Natural killer cell (primary cell): Measurements from ENCODE around the gene JARID2. TPM values are rescaled to one million over a fixed set of nuclear protein-coding genes. Genes with fewer than 3 reads are reported as not detected.

Experiments used
- ATAC-seq, 3 donors: fragments of 150-1000 bp in 2 of 3; fragments of 200-7000 bp in 1 of 3; cut with Tn5 transposase; 1 replicate in 1 of 3; 2 replicates in 2 of 3; pipeline ENCODE4 v1.10.0; 2021; ENCODE audit warnings: mild to moderate bottlenecking in 2 of 3, moderate library complexity in 2 of 3
- DNase-seq, 2 donors: peaks; one replicate each; pipeline versions ENCODE4 v3.0.0 to v3.0.0-alpha.2; 2013 to 2021; ENCODE audit warnings: mixed read lengths in 1 of 2
- H3K27ac ChIP-seq: one replicate; pipeline ENCODE4 v1.5.1; 2013; ENCODE audit warnings: mild to moderate bottlenecking, low read length
- H3K27me3 ChIP-seq: one replicate; pipeline ENCODE4 v1.6.1; 2013; ENCODE audit warnings: low read length; ENCODE audit not compliant: control insufficient read depth, insufficient read depth
- H3K36me3 ChIP-seq: one replicate; pipeline ENCODE4 v1.6.1; 2013; ENCODE audit warnings: low read length; ENCODE audit not compliant: control insufficient read depth, insufficient read depth
- H3K4me1 ChIP-seq: one replicate; pipeline ENCODE4 v1.6.1; 2013; ENCODE audit warnings: low read length; ENCODE audit not compliant: control insufficient read depth, insufficient read depth
- H3K4me3 ChIP-seq: one replicate; pipeline ENCODE4 v1.5.1; 2013; ENCODE audit warnings: low read length
- H3K9me3 ChIP-seq: one replicate; pipeline ENCODE4 v1.6.1; 2013; ENCODE audit warnings: low read length; ENCODE audit not compliant: control insufficient read depth, insufficient read depth
- H3K27ac Mint-ChIP-seq, 2 donors: one replicate each; pipeline ENCODE4 v1.8.0; 2022; ENCODE audit warnings: mild to moderate bottlenecking in 2 of 2, mixed read lengths in 2 of 2, moderate library complexity in 1 of 2
- H3K27me3 Mint-ChIP-seq, 2 donors: one replicate each; pipeline ENCODE4 v1.8.0; 2022; ENCODE audit warnings: low read depth in 2 of 2, mixed read lengths in 2 of 2
- H3K36me3 Mint-ChIP-seq: one replicate; pipeline ENCODE4 v1.8.0; 2022; ENCODE audit warnings: mixed read lengths
- H3K4me1 Mint-ChIP-seq, 2 donors: one replicate each; pipeline ENCODE4 v1.8.0; 2022; ENCODE audit warnings: mixed read lengths in 2 of 2
- H3K4me3 Mint-ChIP-seq: one replicate; pipeline ENCODE4 v1.8.0; 2022; ENCODE audit warnings: mild to moderate bottlenecking, moderate library complexity, mixed read lengths
- H3K9me3 Mint-ChIP-seq, 2 donors: one replicate each; pipeline ENCODE4 v1.8.0; 2022; ENCODE audit warnings: mixed read lengths in 2 of 2
- WGBS: methylation state at CpG from one replicate; pipeline ENCODE4 v1.1.7; 2013; ENCODE audit warnings: missing lambda C conversion rate; ENCODE audit not compliant: insufficient coverage; 5-methylcytosine and 5-hydroxymethylcytosine counted together
- intact Hi-C: fragments of 100-400 bp; cut with micrococcal nuclease; formaldehyde crosslinking; loops from one replicate; pipeline ENCODE4 v1.14.2; 2022
- total RNA-seq, 4 donors: library from RNA; stranded (reverse); fragments of 120-200 nt in 1 of 4; gene quantifications; one replicate each; pipeline versions ENCODE4 v1.2.3 to v1.2.4, GENCODE V29; 2013 to 2022
- TF ChIP-seq, protein P1 (sequence below): fragments of 200-600 bp; IDR thresholded peaks from one replicate; pipeline ENCODE4 v1.8.0; 2022; ENCODE audit warnings: antibody characterized with exemption

Gene JARID2
- total RNA-seq, 3 donors from 2014 or later (not counting 1 experiment from before 2014, with no cell fraction given), result 49.9 to 60.9 (median 60.5) TPM

- TF ChIP-seq, protein P1, sequence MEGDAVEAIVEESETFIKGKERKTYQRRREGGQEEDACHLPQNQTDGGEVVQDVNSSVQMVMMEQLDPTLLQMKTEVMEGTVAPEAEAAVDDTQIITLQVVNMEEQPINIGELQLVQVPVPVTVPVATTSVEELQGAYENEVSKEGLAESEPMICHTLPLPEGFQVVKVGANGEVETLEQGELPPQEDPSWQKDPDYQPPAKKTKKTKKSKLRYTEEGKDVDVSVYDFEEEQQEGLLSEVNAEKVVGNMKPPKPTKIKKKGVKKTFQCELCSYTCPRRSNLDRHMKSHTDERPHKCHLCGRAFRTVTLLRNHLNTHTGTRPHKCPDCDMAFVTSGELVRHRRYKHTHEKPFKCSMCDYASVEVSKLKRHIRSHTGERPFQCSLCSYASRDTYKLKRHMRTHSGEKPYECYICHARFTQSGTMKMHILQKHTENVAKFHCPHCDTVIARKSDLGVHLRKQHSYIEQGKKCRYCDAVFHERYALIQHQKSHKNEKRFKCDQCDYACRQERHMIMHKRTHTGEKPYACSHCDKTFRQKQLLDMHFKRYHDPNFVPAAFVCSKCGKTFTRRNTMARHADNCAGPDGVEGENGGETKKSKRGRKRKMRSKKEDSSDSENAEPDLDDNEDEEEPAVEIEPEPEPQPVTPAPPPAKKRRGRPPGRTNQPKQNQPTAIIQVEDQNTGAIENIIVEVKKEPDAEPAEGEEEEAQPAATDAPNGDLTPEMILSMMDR, result no peak
- Mint-ChIP-seq H3K4me3 (no peak overlapping the region), H3K9me3 (no peaks in the 10 kb centered on the region), H3K4me1 (peaks cover 55 to 69% of the 10 kb centered on the region in 2 donors), H3K27me3 (no peaks in the 10 kb centered on the region), H3K36me3 (no peaks in the 10 kb centered on the region), H3K27ac (peak overlapping the region in 1 of 2 donors; percentile 10)
- DNase-seq, result no peak
- ATAC-seq, result no peak
- no peaks in the 10 kb centered on the region for H3K36me3 ChIP-seq
- H3K9me3 ChIP-seq, result no peaks in the 10 kb centered on the region
- no peak overlapping the region for H3K27ac ChIP-seq
- peaks cover 19% of the 10 kb centered on the region for H3K4me1 ChIP-seq
- H3K4me3 ChIP-seq, result no peak overlapping the region
- H3K27me3 ChIP-seq, result no peaks in the 10 kb centered on the region
- intact Hi-C loops, result loop anchor here (5.0 kb wide), 1 partner anchor 1181 kb away; no protein-coding TSS in a partner anchor
- WGBS, result 100% methylated on average over 5 of the region's 7 CpGs
Measured at GRCh38 chr6:15393605-15394004, 147.7 kb downstream of the JARID2 start.

DNA sequence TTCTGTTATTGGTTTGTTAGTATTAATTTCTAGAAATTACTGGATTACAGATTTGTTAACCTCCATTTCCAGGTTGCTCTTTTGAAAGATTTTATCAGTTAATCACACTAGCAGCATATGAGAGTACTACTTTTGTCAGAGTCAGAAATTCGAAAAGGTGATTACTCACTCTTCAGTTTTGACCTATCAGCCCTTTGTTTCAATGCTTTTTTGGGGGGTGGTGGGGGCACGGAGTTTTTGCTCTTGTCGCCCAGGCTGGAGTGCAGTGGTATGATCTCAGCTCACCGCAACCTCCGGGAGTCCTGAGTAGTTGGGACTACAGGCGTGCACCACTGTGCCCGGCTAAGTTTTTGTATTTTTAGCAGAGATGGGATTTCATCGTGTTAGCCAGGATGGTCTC is 149.2 kb downstream of the JARID2 start:
- TF ChIP-seq, protein P1, result no peak
- no peaks in the 10 kb centered on the region for H3K9me3 ChIP-seq
- no peak overlapping the region for H3K27ac ChIP-seq
- no peak for ATAC-seq
- H3K4me3 ChIP-seq, result no peak overlapping the region
- peaks cover 19% of the 10 kb centered on the region for H3K4me1 ChIP-seq
- Mint-ChIP-seq H3K27ac (no peak overlapping the region), H3K36me3 (no peaks in the 10 kb centered on the region), H3K27me3 (no peaks in the 10 kb centered on the region), H3K4me3 (no peak overlapping the region), H3K9me3 (no peaks in the 10 kb centered on the region), H3K4me1 (peaks cover 56 to 69% of the 10 kb centered on the region in 2 donors)
- 92% methylated on average over 7 of the region's 8 CpGs for WGBS
- intact Hi-C loops, result no loop called here
- H3K27me3 ChIP-seq, result no peaks in the 10 kb centered on the region
- H3K36me3 ChIP-seq, result no peaks in the 10 kb centered on the region
- no peak for DNase-seq

- Mint-ChIP-seq H3K36me3 (no peaks in the 10 kb centered on the region), H3K4me1 (peaks cover 54 to 67% of the 10 kb centered on the region in 2 donors), H3K27ac (no peak overlapping the region), H3K9me3 (no peaks in the 10 kb centered on the region), H3K27me3 (no peaks in the 10 kb centered on the region), H3K4me3 (no peak overlapping the region)
- no peak for DNase-seq
- TF ChIP-seq, protein P1, result no peak
- Histone ChIP-seq H3K9me3 (no peaks in the 10 kb centered on the region), H3K36me3 (no peaks in the 10 kb centered on the region), H3K4me3 (no peak overlapping the region), H3K4me1 (peaks cover 21% of the 10 kb centered on the region), H3K27me3 (no peaks in the 10 kb centered on the region), H3K27ac (no peak overlapping the region)
- ATAC-seq, result no peak
- WGBS, result 97% methylated on average over 3 of the region's 3 CpGs
- intact Hi-C loops, result no loop called here
Measured at GRCh38 chr6:15396808-15397207, 150.9 kb downstream of the JARID2 start.

DNA sequence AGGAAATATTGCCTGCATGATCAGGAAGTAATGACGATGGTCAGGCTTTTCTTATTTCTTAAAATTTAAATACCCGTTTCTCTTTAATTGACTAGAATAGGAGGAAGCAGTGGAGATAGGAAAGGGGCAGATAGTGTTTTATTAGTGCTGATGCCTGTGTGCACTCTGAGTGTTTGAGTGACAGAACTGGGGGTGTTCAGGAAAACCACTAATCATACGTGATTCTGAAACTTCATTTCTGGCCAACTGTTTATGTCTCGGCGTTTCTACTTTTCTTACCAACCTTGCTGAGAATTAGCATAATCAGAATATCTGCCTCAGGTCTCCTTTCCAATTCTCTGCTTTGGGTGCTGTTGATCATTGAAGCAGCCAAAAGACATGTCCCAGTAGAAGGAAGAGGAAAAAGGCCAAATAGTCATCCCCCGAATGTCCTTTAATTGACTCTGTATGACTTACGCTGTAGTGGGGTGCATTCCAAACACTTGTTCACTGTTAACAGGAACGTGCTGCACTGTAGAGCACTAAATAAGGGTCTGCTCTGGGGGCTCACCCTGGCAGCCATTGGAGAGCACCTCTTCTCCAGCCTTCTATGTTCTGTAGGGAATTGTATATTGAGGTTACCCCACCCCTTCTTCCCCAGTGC is 152.9 kb downstream of the JARID2 start:
- peaks cover 55 to 71% of the 10 kb centered on the region in 2 donors for H3K4me1 Mint-ChIP-seq
- H3K36me3 ChIP-seq, result no peaks in the 10 kb centered on the region

More for the DNA sequence above, 152.9 kb downstream of the JARID2 start:
- peak overlapping the region; percentile 12 to 86 for H3K27ac Mint-ChIP-seq
- DNase-seq, result no peak
- Histone ChIP-seq H3K9me3 (no peaks in the 10 kb centered on the region), H3K27ac (no peak overlapping the region), H3K4me1 (peaks cover 27% of the 10 kb centered on the region), H3K4me3 (no peak overlapping the region), H3K27me3 (no peaks in the 10 kb centered on the region)
- 20% methylated on average over 6 of the region's 8 CpGs for WGBS
- no peaks in the 10 kb centered on the region for H3K9me3 Mint-ChIP-seq
- H3K27me3 Mint-ChIP-seq, result no peaks in the 10 kb centered on the region
- TF ChIP-seq, protein P1, result no peak
- ATAC-seq, result peak in 2 of 3 donors; percentile 51 to 63
- intact Hi-C loops, result no loop called here
- H3K4me3 Mint-ChIP-seq, result peak overlapping the region; percentile 75
- H3K36me3 Mint-ChIP-seq, result no peaks in the 10 kb centered on the region
